Left lung (tissue), 10 donors: ENCODE results near the gene RPA1. TPM values are rescaled to one million over a fixed set of nuclear protein-coding genes. Genes with fewer than 3 reads are reported as not detected.
A peak's percentile ranks its signal among the peaks of the same experiment; 100 is the strongest.

ENCODE experiments used
- ATAC-seq: fragments of 200-7000 bp; cut with Tn5 transposase; one replicate; pipeline ENCODE4 v1.9.1; 2020; ENCODE audit warnings: moderate library complexity
- DNase-seq, 4 donors: peaks; one replicate each; pipeline ENCODE4 v3.0.0-alpha.2; 2013 to 2020
- H3K27ac ChIP-seq, 2 donors: fragments of 200-600 bp; sonication (generic) in 1 of 2; one replicate each; pipeline versions ENCODE4 v1.5.0 to v1.8.0; 2020 to 2021
- H3K27me3 ChIP-seq, 2 donors: fragments of 200-600 bp; sonication (generic) in 1 of 2; one replicate each; pipeline versions ENCODE4 v1.5.0 to v1.8.0; 2020 to 2021
- H3K36me3 ChIP-seq, 2 donors: fragments of 200-600 bp; sonication (generic) in 1 of 2; one replicate each; pipeline versions ENCODE4 v1.5.0 to v1.8.0; 2020 to 2021
- H3K4me1 ChIP-seq, 2 donors: fragments of 200-600 bp; one replicate each; pipeline ENCODE4 v1.8.0; 2021
- H3K4me3 ChIP-seq, 2 donors: fragments of 200-600 bp; sonication (generic) in 1 of 2; one replicate each; pipeline versions ENCODE4 v1.5.0 to v1.8.0; 2020 to 2021; ENCODE audit warnings: mild to moderate bottlenecking in 1 of 2
- H3K9me3 ChIP-seq, 2 donors: fragments of 200-600 bp; sonication (generic) in 1 of 2; one replicate each; pipeline versions ENCODE4 v1.5.0 to v1.8.0; 2020 to 2021
- intact Hi-C, 2 donors: fragments of 100-400 bp; cut with DNase I; formaldehyde crosslinking; loops; one replicate each; pipeline versions ENCODE4 v1.11.2 to v1.14.2; 2022
- polyA plus RNA-seq, 6 donors: library from polyadenylated mRNA; unstranded; fragments of 120-200 nt; gene quantifications; one replicate each; pipeline ENCODE4 v1.2.1, GENCODE V29; 2013; ENCODE audit not compliant: insufficient read length in 6 of 6
- total RNA-seq, 2 donors: library from RNA; stranded (reverse); fragmentation: NEBNext Ultra II Directional; extraction: Animal tissue kit (Norgen Biotek cat#: 25700); gene quantifications; one replicate each; pipeline ENCODE4 v1.2.1, GENCODE V29; 2021
- TF ChIP-seq, protein P1 (sequence below), 2 donors: fragments of 200-600 bp; sonication (generic) in 1 of 2; IDR thresholded peaks; one replicate each; pipeline versions ENCODE4 v1.5.0 to v1.8.0; 2021; ENCODE audit warnings: antibody characterized with exemption in 2 of 2
- donor health status: DM: no; HTN: yes; CAD: no.
- donor health status: DM: no; HTN: no; CAD: no.

Gene RPA1
- total and polyA plus RNA-seq, 8 donors, result 73.4 to 150 (median 126) TPM

DNA sequence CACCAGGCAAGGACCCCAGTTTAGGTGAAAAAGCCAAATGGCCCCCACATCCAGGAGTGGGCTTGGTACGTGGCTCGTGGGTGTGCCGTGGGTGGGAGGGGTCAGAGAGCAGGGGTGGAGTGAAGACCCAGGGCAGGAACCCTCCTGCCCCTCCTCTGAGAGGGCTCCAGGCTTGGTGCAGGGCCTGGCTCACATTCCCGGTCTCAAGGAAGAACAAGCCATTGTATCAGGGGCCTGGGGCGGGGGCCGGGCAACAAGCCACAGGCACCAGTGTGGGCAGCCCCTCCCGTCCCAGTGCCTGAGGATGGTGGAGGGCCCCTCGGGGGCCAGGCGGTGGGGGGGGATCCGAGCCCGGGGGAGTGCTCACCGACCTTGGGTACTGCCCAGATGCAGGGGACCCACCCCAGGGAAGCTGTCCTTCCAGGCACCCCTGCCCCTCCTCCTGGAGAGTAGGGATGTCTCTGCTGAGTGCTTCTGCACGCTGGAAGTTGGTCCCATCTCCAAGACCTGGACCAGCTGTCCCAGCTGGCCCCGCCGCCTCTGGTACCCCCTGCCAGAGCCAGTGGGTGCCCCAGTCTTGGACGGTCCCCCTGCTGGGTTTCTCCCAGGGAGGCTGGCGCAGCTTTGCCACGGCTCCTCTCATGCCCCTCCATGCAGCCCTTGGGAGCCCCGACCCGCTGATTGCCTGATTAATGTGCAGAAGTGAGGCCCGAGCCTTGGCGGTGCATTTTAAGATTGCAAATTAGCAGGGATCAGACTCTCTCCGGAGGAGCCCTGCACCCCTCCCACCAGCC, 111.7 kb downstream of the RPA1 start:
- TF ChIP-seq, protein P1, sequence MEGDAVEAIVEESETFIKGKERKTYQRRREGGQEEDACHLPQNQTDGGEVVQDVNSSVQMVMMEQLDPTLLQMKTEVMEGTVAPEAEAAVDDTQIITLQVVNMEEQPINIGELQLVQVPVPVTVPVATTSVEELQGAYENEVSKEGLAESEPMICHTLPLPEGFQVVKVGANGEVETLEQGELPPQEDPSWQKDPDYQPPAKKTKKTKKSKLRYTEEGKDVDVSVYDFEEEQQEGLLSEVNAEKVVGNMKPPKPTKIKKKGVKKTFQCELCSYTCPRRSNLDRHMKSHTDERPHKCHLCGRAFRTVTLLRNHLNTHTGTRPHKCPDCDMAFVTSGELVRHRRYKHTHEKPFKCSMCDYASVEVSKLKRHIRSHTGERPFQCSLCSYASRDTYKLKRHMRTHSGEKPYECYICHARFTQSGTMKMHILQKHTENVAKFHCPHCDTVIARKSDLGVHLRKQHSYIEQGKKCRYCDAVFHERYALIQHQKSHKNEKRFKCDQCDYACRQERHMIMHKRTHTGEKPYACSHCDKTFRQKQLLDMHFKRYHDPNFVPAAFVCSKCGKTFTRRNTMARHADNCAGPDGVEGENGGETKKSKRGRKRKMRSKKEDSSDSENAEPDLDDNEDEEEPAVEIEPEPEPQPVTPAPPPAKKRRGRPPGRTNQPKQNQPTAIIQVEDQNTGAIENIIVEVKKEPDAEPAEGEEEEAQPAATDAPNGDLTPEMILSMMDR (IDR thresholded peaks at IDR 0.05), result no peak
- intact Hi-C loops, result no loop called here
- H3K27me3 ChIP-seq, result no peaks in the 10 kb centered on the region
- DNase-seq (no peak), ATAC-seq (no peak)
- no peak overlapping the region for H3K4me3 ChIP-seq
- no peak overlapping the region for H3K27ac ChIP-seq
- no peaks in the 10 kb centered on the region for H3K4me1 ChIP-seq
- no peaks in the 10 kb centered on the region for H3K36me3 ChIP-seq
- no peaks in the 10 kb centered on the region for H3K9me3 ChIP-seq

GRCh38 chr17:1942066-1942365, 112.2 kb downstream of the RPA1 start:
- intact Hi-C loops, result no loop called here
- DNase-seq (no peak), ATAC-seq (no peak)
- TF ChIP-seq, protein P1 (IDR thresholded peaks at IDR 0.05), result no peak
- Histone ChIP-seq H3K27ac (no peak overlapping the region), H3K9me3 (no peaks in the 10 kb centered on the region), H3K27me3 (no peaks in the 10 kb centered on the region), H3K4me1 (no peaks in the 10 kb centered on the region), H3K4me3 (no peak overlapping the region), H3K36me3 (no peaks in the 10 kb centered on the region)

- Histone ChIP-seq H3K27ac (no peak overlapping the region), H3K36me3 (no peaks in the 10 kb centered on the region), H3K4me3 (no peak overlapping the region), H3K27me3 (no peaks in the 10 kb centered on the region), H3K4me1 (no peaks in the 10 kb centered on the region), H3K9me3 (no peaks in the 10 kb centered on the region)
- intact Hi-C loops, result no loop called here
- DNase-seq (no peak), ATAC-seq (no peak)
- TF ChIP-seq, protein P1 (IDR thresholded peaks at IDR 0.05), result no peak
Measured at GRCh38 chr17:1942666-1943435, 113.0 kb downstream of the RPA1 start.

- Histone ChIP-seq H3K36me3 (no peaks in the 10 kb centered on the region), H3K4me3 (no peak overlapping the region), H3K4me1 (no peaks in the 10 kb centered on the region), H3K27ac (no peak overlapping the region), H3K27me3 (no peaks in the 10 kb centered on the region), H3K9me3 (no peaks in the 10 kb centered on the region)
- intact Hi-C loops, result no loop called here
- peak in 2 of 4 donors; percentile 43 to 71 for DNase-seq
- TF ChIP-seq, protein P1 (IDR thresholded peaks at IDR 0.05), result no peak
- ATAC-seq, result no peak
Measured at GRCh38 chr17:1943436-1943831, 113.6 kb downstream of the RPA1 start.

DNA sequence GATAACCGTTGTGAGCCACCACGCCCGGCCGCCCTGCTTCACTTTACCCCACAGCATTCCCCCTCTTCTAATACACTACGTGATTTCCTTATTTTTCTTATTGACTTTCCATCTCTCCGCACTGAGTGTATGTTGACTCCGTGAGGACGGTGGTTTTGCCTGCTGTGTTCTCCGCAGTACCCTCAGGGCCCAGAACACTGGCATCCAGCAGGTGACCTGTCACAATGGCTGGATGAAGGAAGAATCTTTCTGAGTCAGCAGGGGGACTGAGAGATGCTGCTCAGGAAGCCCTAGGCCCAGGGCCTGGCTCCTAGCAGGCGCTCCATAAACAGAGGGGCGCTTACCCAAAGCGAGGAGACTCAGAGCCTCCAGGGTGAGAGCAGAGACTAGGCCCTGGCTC, 115.8 kb downstream of the RPA1 start:
- H3K27ac ChIP-seq, result no peak overlapping the region
- TF ChIP-seq, protein P1 (IDR thresholded peaks at IDR 0.05), result no peak
- no peaks in the 10 kb centered on the region for H3K36me3 ChIP-seq
- ATAC-seq, result no peak
- DNase-seq, result no peak
- no peaks in the 10 kb centered on the region for H3K27me3 ChIP-seq
- H3K9me3 ChIP-seq, result no peaks in the 10 kb centered on the region
- intact Hi-C loops, result no loop called here
- H3K4me1 ChIP-seq, result no peaks in the 10 kb centered on the region
- no peak overlapping the region for H3K4me3 ChIP-seq
